ENCODE results near the gene PIK3R6.

- TF ChIP-seq FOXA1 (IDR thresholded peaks at IDR 0.05), result no peak
- TF ChIP-seq ELF4 (IDR thresholded peaks at IDR 0.05), result no peak
- no peak for TF ChIP-seq SP1 (IDR thresholded peaks at IDR 0.05)
- TF ChIP-seq ZNF384 (IDR thresholded peaks at IDR 0.05), result no peak
- no peak for TF ChIP-seq FOXM1 (IDR thresholded peaks at IDR 0.05; ENCODE audit: borderline replicate concordance)
- no peak for TF ChIP-seq SUZ12 (IDR thresholded peaks at IDR 0.05)
- TF ChIP-seq CTBP1 (IDR thresholded peaks at IDR 0.05; ENCODE audit: borderline replicate concordance), result no peak
- TF ChIP-seq HDGF (IDR thresholded peaks at IDR 0.05; ENCODE audit: borderline replicate concordance), result no peak
- no peak for TF ChIP-seq TARDBP (IDR thresholded peaks at IDR 0.05)
- TF ChIP-seq L3MBTL2 (conservative IDR thresholded peaks at IDR 0.05), result no peak
- TF ChIP-seq BHLHE40 (IDR thresholded peaks at IDR 0.05; ENCODE audit: borderline replicate concordance), result no peak
Observed at GRCh38 chr17:8877984-8878383, 10.5 kb upstream of the PIK3R6 start.

All from HEK293T (cell line).